HepG2 (cell line): ENCODE data around the gene PHRF1. TPM values are rescaled to one million over a fixed set of nuclear protein-coding genes. Genes with fewer than 3 reads are reported as not detected.

Experiments used
- AGO1 ChIP-seq: fragments of 200-400 bp; formaldehyde crosslinking; IDR thresholded peaks from 2 replicates; pipeline ENCODE4 v1.6.1; 2017; ENCODE audit warnings: mild to moderate bottlenecking, low read depth, low read length, moderate library complexity; ENCODE audit not compliant: poor library complexity, severe bottlenecking
- BHLHE40 ChIP-seq: IDR thresholded peaks from 2 replicates; pipeline ENCODE4 v1.6.1; 2011; ENCODE audit warnings: low read length, improper control_type of control experiment
- GTF2F1 ChIP-seq: fragments of 150-350 bp; IDR thresholded peaks from 2 replicates; pipeline ENCODE4 v1.6.1; 2014; ENCODE audit warnings: low read length
- HOXA7 ChIP-seq: sonication (generic); formaldehyde crosslinking; IDR thresholded peaks from 2 replicates; pipeline ENCODE4 v1.8.1; 2022; ENCODE audit warnings: mild to moderate bottlenecking, missing genetic modification reagents, moderate library complexity
- RBM22 ChIP-seq: fragments of 200-400 bp; formaldehyde crosslinking; optimal IDR thresholded peaks from 2 replicates; pipeline ENCODE3; 2017; ENCODE audit warnings: mild to moderate bottlenecking, low read length, moderate library complexity
- SOX6 ChIP-seq, 2 experiments: fragments of 450-650 bp in 1 of 2; sonication (generic) in 1 of 2; formaldehyde crosslinking in 1 of 2; IDR thresholded peaks; 2 replicates each; pipeline versions ENCODE4 v1.4.0 to v1.6.1; 2017 to 2020; ENCODE audit warnings: antibody characterized with exemption in 1 of 2, mild to moderate bottlenecking in 1 of 2, missing genetic modification reagents in 1 of 2
- SP1 ChIP-seq, 2 experiments: fragments of 450-650 bp in 1 of 2; sonication (generic) in 1 of 2; formaldehyde crosslinking in 1 of 2; IDR thresholded peaks; 2 replicates each; pipeline versions ENCODE4 v1.4.0 to v1.6.1; 2016 to 2020; ENCODE audit warnings: missing genetic modification reagents in 1 of 2
- TCF7L2 ChIP-seq: IDR thresholded peaks from 2 replicates; pipeline ENCODE4 v1.6.1; 2011; ENCODE audit warnings: mild to moderate bottlenecking, low read depth, low read length, moderate library complexity
- TOE1 ChIP-seq: sonication (generic); formaldehyde crosslinking; IDR thresholded peaks from 2 replicates; pipeline ENCODE4 v1.4.0; 2020; ENCODE audit warnings: mild to moderate bottlenecking, missing genetic modification reagents
- YEATS2 ChIP-seq: sonication (generic); formaldehyde crosslinking; IDR thresholded peaks from 2 replicates; pipeline ENCODE4 v1.4.0; 2020; ENCODE audit warnings: missing genetic modification reagents, borderline replicate concordance
- ZBTB4 ChIP-seq: sonication (generic); formaldehyde crosslinking; IDR thresholded peaks from 2 replicates; pipeline ENCODE4 v1.4.0; 2020; ENCODE audit warnings: missing genetic modification reagents, mild to moderate bottlenecking, borderline replicate concordance
- ZFP36L1 ChIP-seq: sonication (generic); formaldehyde crosslinking; IDR thresholded peaks from 2 replicates; pipeline ENCODE4 v1.8.0; 2022; ENCODE audit warnings: mild to moderate bottlenecking, missing genetic modification reagents, moderate library complexity
- ZNF160 ChIP-seq: sonication (generic); formaldehyde crosslinking; IDR thresholded peaks from 2 replicates; pipeline ENCODE4 v1.8.0; 2022; ENCODE audit warnings: mild to moderate bottlenecking, inconsistent platforms, missing genetic modification reagents
- ZNF180 ChIP-seq: sonication (generic); formaldehyde crosslinking; IDR thresholded peaks from 2 replicates; pipeline ENCODE4 v1.4.0; 2020; ENCODE audit warnings: low read depth, missing genetic modification reagents, borderline replicate concordance
- ZNF432 ChIP-seq: sonication (generic); formaldehyde crosslinking; IDR thresholded peaks from 2 replicates; pipeline ENCODE4 v1.5.0; 2020; ENCODE audit warnings: missing genetic modification reagents, mild to moderate bottlenecking, borderline replicate concordance
- ZNF484 ChIP-seq: sonication (generic); formaldehyde crosslinking; IDR thresholded peaks from 2 replicates; pipeline ENCODE4 v1.5.1; 2020; ENCODE audit warnings: mild to moderate bottlenecking, low read depth, missing genetic modification reagents, borderline replicate concordance
- ZNF556 ChIP-seq: sonication (generic); formaldehyde crosslinking; IDR thresholded peaks from 2 replicates; pipeline ENCODE4 v1.4.0; 2020; ENCODE audit warnings: mild to moderate bottlenecking, missing genetic modification reagents, borderline replicate concordance
- ZNF563 ChIP-seq: sonication (generic); formaldehyde crosslinking; IDR thresholded peaks from 2 replicates; pipeline ENCODE4 v1.8.0; 2022; ENCODE audit warnings: mild to moderate bottlenecking, moderate library complexity, missing genetic modification reagents
- ZNF589 ChIP-seq: sonication (generic); formaldehyde crosslinking; conservative IDR thresholded peaks from 2 replicates; pipeline ENCODE4 v1.8.0; 2022; ENCODE audit warnings: mild to moderate bottlenecking, moderate library complexity, missing genetic modification reagents
- polyA plus RNA-seq, 8 experiments: library from polyadenylated mRNA; depleted of rRNA in 3 of 8; stranded (reverse) in 7 of 8; unstranded in 1 of 8; fragments of >200 nt; fragmentation: Illumina TruSeq in 4 of 8; extraction: Trizol in 4 of 8; gene quantifications; 2 replicates each; pipeline versions ENCODE4 v1.2.1 to v1.2.3, GENCODE V29; 2011 to 2016; ENCODE audit warnings: low read depth in 4 of 8, missing spikeins in 1 of 8, mixed read lengths in 1 of 8; ENCODE audit not compliant: insufficient read depth in 1 of 8
- total RNA-seq, 5 experiments: library from RNA; depleted of rRNA; stranded (reverse); fragments of >200 nt; fragmentation: Illumina TruSeq; extraction: Trizol; gene quantifications; 2 replicates each; pipeline ENCODE4 v1.2.3, GENCODE V29; 2016; ENCODE audit warnings: low read depth in 1 of 5
- TF ChIP-seq, protein P1 (sequence below): sonication (generic); formaldehyde crosslinking; IDR thresholded peaks from 2 replicates; pipeline ENCODE4 v1.4.0; 2020; ENCODE audit warnings: missing genetic modification reagents

PHRF1 gene
- total and polyA plus RNA-seq, 2 of the 13 experiments (the other 11 are each of a cell fraction or from before 2014, with no cell fraction given): 8.2 to 16.7 TPM

GRCh38 chr11:568306-569157 is 7.7 kb upstream of the PHRF1 start (continued):
- TF ChIP-seq ZBTB4 (no peak), ZNF589 (CRISPR knock-in tag) (no peak), ZNF180 (CRISPR knock-in tag) (no peak), GTF2F1 (no peak), YEATS2 (CRISPR knock-in tag) (no peak), RBM22 (no peak), AGO1 (no peak), ZFP36L1 (no peak), ZNF432 (CRISPR knock-in tag) (no peak), ZNF160 (no peak), HOXA7 (CRISPR knock-in tag) (no peak), ZNF563 (CRISPR knock-in tag) (no peak), ZNF556 (CRISPR knock-in tag) (no peak), TOE1 (no peak), SOX6 (IDR thresholded peaks at IDR 0.05) (no peak), SOX6 (CRISPR knock-in tag; IDR thresholded peaks at IDR 0.05) (no peak), TCF7L2 (no peak), SP1 (IDR thresholded peaks at IDR 0.05) (no peak), SP1 (CRISPR knock-in tag; IDR thresholded peaks at IDR 0.05) (peak; percentile 88), ZNF484 (CRISPR knock-in tag) (no peak), BHLHE40 (peak; percentile 94)
- TF ChIP-seq, protein P1, sequence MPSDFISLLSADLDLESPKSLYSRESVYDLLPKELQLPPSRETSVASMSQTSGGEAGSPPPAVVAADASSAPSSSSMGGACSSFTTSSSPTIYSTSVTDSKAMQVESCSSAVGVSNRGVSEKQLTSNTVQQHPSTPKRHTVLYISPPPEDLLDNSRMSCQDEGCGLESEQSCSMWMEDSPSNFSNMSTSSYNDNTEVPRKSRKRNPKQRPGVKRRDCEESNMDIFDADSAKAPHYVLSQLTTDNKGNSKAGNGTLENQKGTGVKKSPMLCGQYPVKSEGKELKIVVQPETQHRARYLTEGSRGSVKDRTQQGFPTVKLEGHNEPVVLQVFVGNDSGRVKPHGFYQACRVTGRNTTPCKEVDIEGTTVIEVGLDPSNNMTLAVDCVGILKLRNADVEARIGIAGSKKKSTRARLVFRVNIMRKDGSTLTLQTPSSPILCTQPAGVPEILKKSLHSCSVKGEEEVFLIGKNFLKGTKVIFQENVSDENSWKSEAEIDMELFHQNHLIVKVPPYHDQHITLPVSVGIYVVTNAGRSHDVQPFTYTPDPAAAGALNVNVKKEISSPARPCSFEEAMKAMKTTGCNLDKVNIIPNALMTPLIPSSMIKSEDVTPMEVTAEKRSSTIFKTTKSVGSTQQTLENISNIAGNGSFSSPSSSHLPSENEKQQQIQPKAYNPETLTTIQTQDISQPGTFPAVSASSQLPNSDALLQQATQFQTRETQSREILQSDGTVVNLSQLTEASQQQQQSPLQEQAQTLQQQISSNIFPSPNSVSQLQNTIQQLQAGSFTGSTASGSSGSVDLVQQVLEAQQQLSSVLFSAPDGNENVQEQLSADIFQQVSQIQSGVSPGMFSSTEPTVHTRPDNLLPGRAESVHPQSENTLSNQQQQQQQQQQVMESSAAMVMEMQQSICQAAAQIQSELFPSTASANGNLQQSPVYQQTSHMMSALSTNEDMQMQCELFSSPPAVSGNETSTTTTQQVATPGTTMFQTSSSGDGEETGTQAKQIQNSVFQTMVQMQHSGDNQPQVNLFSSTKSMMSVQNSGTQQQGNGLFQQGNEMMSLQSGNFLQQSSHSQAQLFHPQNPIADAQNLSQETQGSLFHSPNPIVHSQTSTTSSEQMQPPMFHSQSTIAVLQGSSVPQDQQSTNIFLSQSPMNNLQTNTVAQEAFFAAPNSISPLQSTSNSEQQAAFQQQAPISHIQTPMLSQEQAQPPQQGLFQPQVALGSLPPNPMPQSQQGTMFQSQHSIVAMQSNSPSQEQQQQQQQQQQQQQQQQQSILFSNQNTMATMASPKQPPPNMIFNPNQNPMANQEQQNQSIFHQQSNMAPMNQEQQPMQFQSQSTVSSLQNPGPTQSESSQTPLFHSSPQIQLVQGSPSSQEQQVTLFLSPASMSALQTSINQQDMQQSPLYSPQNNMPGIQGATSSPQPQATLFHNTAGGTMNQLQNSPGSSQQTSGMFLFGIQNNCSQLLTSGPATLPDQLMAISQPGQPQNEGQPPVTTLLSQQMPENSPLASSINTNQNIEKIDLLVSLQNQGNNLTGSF (CRISPR knock-in tag): no peak
